ENCODE results near the gene FBXO46. TPM values are rescaled to one million over a fixed set of nuclear protein-coding genes. Genes with fewer than 3 reads are reported as not detected.

FBXO46 gene
- total and polyA plus RNA-seq, 2 of the 13 experiments (the other 11 are each of a cell fraction or from before 2014, with no cell fraction given): 6.2 to 6.4 TPM

GRCh38 chr19:45767881-45768654 is 37.4 kb upstream of the FBXO46 start (continued):
- TF ChIP-seq ZNF318 (CRISPR knock-in tag; IDR thresholded peaks at IDR 0.05) (0 out of 2 replicates have a peak, but pooled peaks have one; percentile 16), ZNF230 (CRISPR knock-in tag; IDR thresholded peaks at IDR 0.05) (no peak; the same call in 1 of the 2 replicates), CEBPZ (IDR thresholded peaks at IDR 0.05; ENCODE audit: low read length) (no peak), TGIF2 (CRISPR knock-in tag; IDR thresholded peaks at IDR 0.05) (no peak), HNRNPUL1 (IDR thresholded peaks at IDR 0.05; ENCODE audit: low read depth, low read length) (no peak), ZNF530 (CRISPR knock-in tag; IDR thresholded peaks at IDR 0.05; ENCODE audit: low read depth) (no peak), ZUFSP (CRISPR knock-in tag; IDR thresholded peaks at IDR 0.05; ENCODE audit: borderline replicate concordance) (no peak), JDP2 (CRISPR knock-in tag; IDR thresholded peaks at IDR 0.05; ENCODE audit: borderline replicate concordance) (no peak), ELF3 (CRISPR knock-in tag; IDR thresholded peaks at IDR 0.05) (no peak), NONO (IDR thresholded peaks at IDR 0.05) (no peak), NONO (CRISPR knock-in tag; conservative IDR thresholded peaks at IDR 0.05) (no peak)
